Measurements from ENCODE around the gene GRAMD2B.

GRAMD2B gene

GRCh38 chr5:126513703-126514102 lies 90.5 kb downstream of the GRAMD2B start:
- H2AFZ ChIP-seq (ENCODE audit: low read length): no peak overlapping the region
- H3K4me1 ChIP-seq (ENCODE audit: insufficient read depth, low read length, poor library complexity, severe bottlenecking): peaks cover 6% of the 10 kb centered on the region
- no peaks in the 10 kb centered on the region for H3F3A ChIP-seq (ENCODE audit: low read depth)
- no peaks in the 10 kb centered on the region for H3K79me2 ChIP-seq (ENCODE audit: insufficient read depth, low read length)
- no peak for TF ChIP-seq EZH2phosphoT487 (IDR thresholded peaks at IDR 0.05; ENCODE audit: borderline replicate concordance)
- no peak for TF ChIP-seq CTCF (conservative IDR thresholded peaks at IDR 0.05; ENCODE audit: low read length)
- H3K27me3 ChIP-seq (ENCODE audit: insufficient read depth, low read length, poor library complexity, severe bottlenecking): no peaks in the 10 kb centered on the region
- H3K9ac ChIP-seq (ENCODE audit: low read depth, low read length, poor library complexity, severe bottlenecking): no peak overlapping the region
- no peaks in the 10 kb centered on the region for H3K36me3 ChIP-seq (ENCODE audit: insufficient read depth, low read length)
- H3K9me3 ChIP-seq (ENCODE audit: insufficient read depth, low read depth, low read length): no peaks in the 10 kb centered on the region
- no peaks in the 10 kb centered on the region for H4K20me1 ChIP-seq (ENCODE audit: insufficient read depth, low read length, poor library complexity, severe bottlenecking)
- H3K4me3 ChIP-seq (ENCODE audit: low read length, poor library complexity, severe bottlenecking): no peak overlapping the region
- H3K4me2 ChIP-seq (ENCODE audit: low read depth, low read length, poor library complexity, severe bottlenecking): no peak overlapping the region
- H3K9me2 ChIP-seq (replicated peaks; ENCODE audit: low read depth, low read length): no peaks in the 10 kb centered on the region

- Histone ChIP-seq H4K20me1 (ENCODE audit: insufficient read depth, low read length, poor library complexity, severe bottlenecking) (no peaks in the 10 kb centered on the region), H3F3A (ENCODE audit: low read depth) (no peaks in the 10 kb centered on the region), H3K9me2 (replicated peaks; ENCODE audit: low read depth, low read length) (no peaks in the 10 kb centered on the region), H3K4me3 (ENCODE audit: low read length, poor library complexity, severe bottlenecking) (no peak overlapping the region), H2AFZ (ENCODE audit: low read length) (no peak overlapping the region), H3K9ac (ENCODE audit: low read depth, low read length, poor library complexity, severe bottlenecking) (no peak overlapping the region), H3K79me2 (ENCODE audit: insufficient read depth, low read length) (no peaks in the 10 kb centered on the region), H3K27me3 (ENCODE audit: insufficient read depth, low read length, poor library complexity, severe bottlenecking) (no peaks in the 10 kb centered on the region), H3K4me1 (ENCODE audit: insufficient read depth, low read length, poor library complexity, severe bottlenecking) (peaks cover 2% of the 10 kb centered on the region), H3K36me3 (ENCODE audit: insufficient read depth, low read length) (no peaks in the 10 kb centered on the region), H3K9me3 (ENCODE audit: insufficient read depth, low read depth, low read length) (no peaks in the 10 kb centered on the region), H3K4me2 (ENCODE audit: low read depth, low read length, poor library complexity, severe bottlenecking) (no peak overlapping the region)
- no peak for TF ChIP-seq CTCF (conservative IDR thresholded peaks at IDR 0.05; ENCODE audit: low read length)
- no peak for TF ChIP-seq EZH2phosphoT487 (IDR thresholded peaks at IDR 0.05; ENCODE audit: borderline replicate concordance)
These were observed 90.9 kb downstream of the GRAMD2B start for GRCh38 chr5:126514131-126514557.

- no peaks in the 10 kb centered on the region for H3K9me2 ChIP-seq (replicated peaks; ENCODE audit: low read depth, low read length)
- TF ChIP-seq CTCF (conservative IDR thresholded peaks at IDR 0.05; ENCODE audit: low read length): no peak
- TF ChIP-seq EZH2phosphoT487 (IDR thresholded peaks at IDR 0.05; ENCODE audit: borderline replicate concordance): no peak
- no peaks in the 10 kb centered on the region for H4K20me1 ChIP-seq (ENCODE audit: insufficient read depth, low read length, poor library complexity, severe bottlenecking)
- H3K4me3 ChIP-seq (ENCODE audit: low read length, poor library complexity, severe bottlenecking): no peak overlapping the region
- H3K27me3 ChIP-seq (ENCODE audit: insufficient read depth, low read length, poor library complexity, severe bottlenecking): no peaks in the 10 kb centered on the region
- no peaks in the 10 kb centered on the region for H3K9me3 ChIP-seq (ENCODE audit: insufficient read depth, low read depth, low read length)
- no peak overlapping the region for H2AFZ ChIP-seq (ENCODE audit: low read length)
- no peaks in the 10 kb centered on the region for H3K36me3 ChIP-seq (ENCODE audit: insufficient read depth, low read length)
- no peak overlapping the region for H3K4me2 ChIP-seq (ENCODE audit: low read depth, low read length, poor library complexity, severe bottlenecking)
- no peaks in the 10 kb centered on the region for H3F3A ChIP-seq (ENCODE audit: low read depth)
- no peak overlapping the region for H3K9ac ChIP-seq (ENCODE audit: low read depth, low read length, poor library complexity, severe bottlenecking)
- H3K4me1 ChIP-seq (ENCODE audit: insufficient read depth, low read length, poor library complexity, severe bottlenecking): no peaks in the 10 kb centered on the region
- no peaks in the 10 kb centered on the region for H3K79me2 ChIP-seq (ENCODE audit: insufficient read depth, low read length)
These were observed 91.4 kb downstream of the GRAMD2B start for GRCh38 chr5:126514558-126515141.

Measured in Loucy (cell line).